Spleen (tissue), 11 donors: ENCODE results near the gene RMC1. TPM values are rescaled to one million over a fixed set of nuclear protein-coding genes. Genes with fewer than 3 reads are reported as not detected.

ENCODE experiments used
- DNase-seq: peaks from one replicate; pipeline ENCODE4 v3.0.0-alpha.2; 2020
- H3K27ac ChIP-seq, 8 donors: fragments of 200-600 bp; sonication (generic) in 7 of 8; 1 replicate in 4 of 8; 2 replicates in 4 of 8; pipeline versions ENCODE4 v1.5.0 to v1.8.0; 2016 to 2021; ENCODE audit warnings: inconsistent platforms in 4 of 8, mild to moderate bottlenecking in 4 of 8, moderate library complexity in 1 of 8
- H3K27me3 ChIP-seq, 7 donors: fragments of 200-600 bp; sonication (generic) in 6 of 7; replicated peaks in 1 of 7; 1 replicate in 4 of 7; 2 replicates in 3 of 7; pipeline versions ENCODE4 v1.5.0 to v1.8.0; 2016 to 2021; ENCODE audit warnings: inconsistent platforms in 3 of 7, mild to moderate bottlenecking in 1 of 7
- H3K36me3 ChIP-seq, 6 donors: fragments of 200-600 bp; sonication (generic) in 5 of 6; 1 replicate in 4 of 6; 2 replicates in 2 of 6; pipeline versions ENCODE4 v1.5.0 to v1.8.0; 2016 to 2021; ENCODE audit warnings: inconsistent platforms in 2 of 6
- H3K4me1 ChIP-seq, 6 donors: fragments of 200-600 bp; sonication (generic) in 5 of 6; 1 replicate in 3 of 6; 2 replicates in 3 of 6; pipeline versions ENCODE4 v1.5.0 to v1.8.0; 2016 to 2021; ENCODE audit warnings: inconsistent platforms in 3 of 6
- H3K4me3 ChIP-seq, 8 donors: fragments of 200-600 bp; sonication (generic) in 7 of 8; 1 replicate in 4 of 8; 2 replicates in 4 of 8; pipeline versions ENCODE4 v1.5.0 to v1.8.0; 2016 to 2021; ENCODE audit warnings: inconsistent platforms in 4 of 8, mild to moderate bottlenecking in 4 of 8, moderate library complexity in 2 of 8
- H3K9me3 ChIP-seq, 8 donors: fragments of 200-600 bp; sonication (generic) in 7 of 8; 1 replicate in 4 of 8; 2 replicates in 4 of 8; pipeline versions ENCODE4 v1.5.0 to v1.8.0; 2016 to 2021; ENCODE audit warnings: inconsistent platforms in 4 of 8
- POLR2A ChIP-seq, 3 donors: fragments of 450-650 bp; IDR thresholded peaks; one replicate each; pipeline ENCODE4 v1.5.1; 2017; ENCODE audit warnings: antibody characterized with exemption in 3 of 3, mild to moderate bottlenecking in 1 of 3
- POLR2AphosphoS5 ChIP-seq, 3 donors: sonication (generic); formaldehyde crosslinking; IDR thresholded peaks; one replicate each; pipeline ENCODE4 v1.5.1; 2017; ENCODE audit warnings: antibody characterized with exemption in 3 of 3
- WGBS, 5 donors: extraction: QIAGEN DNeasy Blood & Tissue Kit in 3 of 5; methylation state at CpG; one replicate each; pipeline versions ENCODE4 v1.1.5 to v1.1.7; 2013 to 2018; 5-methylcytosine and 5-hydroxymethylcytosine counted together
- intact Hi-C: fragments of 100-400 bp; cut with DNase I; formaldehyde crosslinking; loops from one replicate; pipeline ENCODE4 v1.15.0; 2023; ENCODE audit warnings: low total_unique reads
- polyA plus RNA-seq, 3 donors: library from polyadenylated mRNA; stranded (reverse); fragments of 200-250 nt; gene quantifications; one replicate each; pipeline ENCODE4 v1.2.1, GENCODE V29; 2013
- total RNA-seq, 7 donors: library from RNA; depleted of rRNA in 3 of 7; stranded (reverse); fragments of >200 nt in 3 of 7; fragmentation: NEBNext Ultra II Directional in 4 of 7; extraction: Animal tissue kit (Norgen Biotek cat#: 25700) in 4 of 7; gene quantifications; one replicate each; pipeline versions ENCODE4 v1.1.0 to v1.2.1, GENCODE V29; 2016 to 2021
- TF ChIP-seq, protein P1 (sequence below), 11 experiments: fragments of 200-600 bp in 7 of 11; fragments of 450-650 bp in 4 of 11; sonication (generic) in 4 of 11; IDR thresholded peaks in 8 of 11; conservative IDR thresholded peaks in 3 of 11; 1 replicate in 7 of 11; 2 replicates in 4 of 11; pipeline versions ENCODE4 v1.4.0 to v1.8.0; 2016 to 2021; ENCODE audit warnings: antibody characterized with exemption in 11 of 11, inconsistent platforms in 4 of 11, mild to moderate bottlenecking in 1 of 11
- donor health status: healthy with polysubstance abuse.
- donor health status: DM: no; HTN: no; CAD: no; lungs with moderate emphysema.
- donor health status: DM: no; HTN: no; CAD: no.
- donor health status: Bipolar disorder and iron deficiency.
- donor health status: healthy.
- donor health status: DM: no; HTN: no; CAD: no.
- donor health status: DM: yes; HTN: yes; CAD: no.

The RMC1 gene
- total and polyA plus RNA-seq, 10 donors: 29.5 to 74.7 (median 45.2) TPM

DNA sequence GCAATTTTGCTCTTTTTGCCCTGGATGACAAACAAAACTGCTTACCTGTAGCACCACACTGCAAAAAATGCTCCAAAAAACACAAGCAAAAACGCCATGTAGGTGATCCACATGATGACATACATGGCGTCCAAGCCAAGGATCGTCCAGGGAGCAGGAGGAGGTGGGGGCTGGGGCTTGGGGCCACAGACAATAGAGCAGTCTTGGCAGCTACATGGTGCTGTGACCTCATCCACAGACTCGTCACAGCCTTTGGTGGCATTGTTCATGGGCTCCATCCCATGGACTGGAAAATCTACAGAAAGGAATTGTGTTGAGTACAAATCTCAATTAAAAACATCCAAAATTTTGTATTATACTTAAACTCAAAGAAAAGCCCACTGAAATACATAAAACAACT, 56.9 kb downstream of the RMC1 start:
- Histone ChIP-seq H3K4me3 (no peak overlapping the region), H3K4me1 (peaks cover 0 to 12% (median 0%) of the 10 kb centered on the region in 6 donors), H3K9me3 (no peaks in the 10 kb centered on the region), H3K27ac (no peak overlapping the region), H3K36me3 (peaks cover 0 to 100% (median 72%) of the 10 kb centered on the region in 6 donors), H3K27me3 (no peaks in the 10 kb centered on the region)
- 90 to 97% (median 96%) methylated on average over 4 of the region's 4 CpGs for WGBS, 5 donors
- DNase-seq: no peak
- TF ChIP-seq, protein P1, sequence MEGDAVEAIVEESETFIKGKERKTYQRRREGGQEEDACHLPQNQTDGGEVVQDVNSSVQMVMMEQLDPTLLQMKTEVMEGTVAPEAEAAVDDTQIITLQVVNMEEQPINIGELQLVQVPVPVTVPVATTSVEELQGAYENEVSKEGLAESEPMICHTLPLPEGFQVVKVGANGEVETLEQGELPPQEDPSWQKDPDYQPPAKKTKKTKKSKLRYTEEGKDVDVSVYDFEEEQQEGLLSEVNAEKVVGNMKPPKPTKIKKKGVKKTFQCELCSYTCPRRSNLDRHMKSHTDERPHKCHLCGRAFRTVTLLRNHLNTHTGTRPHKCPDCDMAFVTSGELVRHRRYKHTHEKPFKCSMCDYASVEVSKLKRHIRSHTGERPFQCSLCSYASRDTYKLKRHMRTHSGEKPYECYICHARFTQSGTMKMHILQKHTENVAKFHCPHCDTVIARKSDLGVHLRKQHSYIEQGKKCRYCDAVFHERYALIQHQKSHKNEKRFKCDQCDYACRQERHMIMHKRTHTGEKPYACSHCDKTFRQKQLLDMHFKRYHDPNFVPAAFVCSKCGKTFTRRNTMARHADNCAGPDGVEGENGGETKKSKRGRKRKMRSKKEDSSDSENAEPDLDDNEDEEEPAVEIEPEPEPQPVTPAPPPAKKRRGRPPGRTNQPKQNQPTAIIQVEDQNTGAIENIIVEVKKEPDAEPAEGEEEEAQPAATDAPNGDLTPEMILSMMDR (IDR thresholded peaks at IDR 0.05 in 8 of 11, conservative IDR thresholded peaks at IDR 0.05 in 3 of 11): no peak
- TF ChIP-seq POLR2AphosphoS5 (IDR thresholded peaks at IDR 0.05) (no peak), POLR2A (IDR thresholded peaks at IDR 0.05) (no peak)
- intact Hi-C loops: no loop called here

DNA sequence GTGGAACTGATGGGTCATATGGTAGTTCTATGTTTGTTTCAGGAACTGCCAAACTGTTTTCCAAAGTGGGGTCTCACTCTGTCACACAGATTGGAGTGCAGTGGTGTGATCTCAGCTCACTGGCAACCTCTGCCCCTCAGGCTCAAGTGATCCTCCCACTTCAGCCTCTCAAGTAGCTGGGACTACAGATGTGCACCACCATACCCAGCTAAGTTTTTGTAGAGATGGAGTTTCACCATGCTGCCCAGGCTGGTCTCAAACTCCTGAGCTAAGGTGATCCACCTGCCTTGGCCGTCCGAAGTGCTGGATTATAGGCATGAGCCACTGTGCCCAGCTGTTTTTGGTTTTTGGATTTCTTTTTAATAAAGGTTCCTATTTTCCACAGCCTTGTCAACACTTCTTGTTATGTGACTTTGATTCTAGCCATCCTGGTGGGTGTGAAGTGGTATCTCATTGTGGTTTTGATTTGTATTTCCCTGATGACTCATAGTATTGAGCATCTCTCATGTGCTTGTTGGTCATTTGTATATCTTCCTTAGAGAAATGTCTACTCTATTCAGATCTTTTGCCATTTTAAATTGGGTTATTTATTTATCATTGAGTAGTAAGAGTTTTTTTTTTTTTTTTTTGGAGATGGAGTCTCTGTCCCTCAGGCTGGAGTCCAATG, 60.2 kb downstream of the RMC1 start:
- TF ChIP-seq POLR2A (IDR thresholded peaks at IDR 0.05): no peak
- TF ChIP-seq POLR2AphosphoS5 (IDR thresholded peaks at IDR 0.05): no peak
- TF ChIP-seq, protein P1 (IDR thresholded peaks at IDR 0.05 in 8 of 11, conservative IDR thresholded peaks at IDR 0.05 in 3 of 11): no peak

DNA sequence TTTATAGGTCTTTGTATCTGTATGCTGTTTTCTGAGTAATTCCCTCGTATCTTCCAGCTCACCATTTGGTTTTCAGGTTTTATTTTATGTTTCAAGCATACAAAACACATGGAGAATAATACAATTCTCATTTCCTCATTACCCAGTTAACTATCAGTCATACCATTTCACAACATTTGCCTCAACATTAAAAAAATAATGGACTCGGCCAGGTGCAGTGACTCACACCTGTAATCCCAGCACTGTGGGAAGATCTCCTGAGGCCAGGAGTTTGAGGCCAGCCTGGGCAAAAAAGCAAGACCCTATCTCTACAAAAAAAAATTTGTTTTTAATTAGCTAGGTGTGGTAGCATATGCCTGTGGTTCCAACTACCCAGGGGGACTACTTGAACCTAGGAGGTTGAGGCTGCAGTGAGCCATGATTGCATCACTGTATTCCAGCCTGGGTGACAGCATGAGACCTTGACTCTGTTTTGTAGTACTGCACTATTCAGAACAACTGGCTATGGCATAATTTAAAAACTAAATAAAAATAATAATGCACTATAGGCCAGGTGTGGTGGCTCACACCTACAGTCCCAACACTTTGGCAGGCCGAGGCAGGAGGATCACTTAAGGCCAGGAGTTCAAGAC, 62.7 kb downstream of the RMC1 start:
- TF ChIP-seq POLR2AphosphoS5 (IDR thresholded peaks at IDR 0.05) (no peak), POLR2A (IDR thresholded peaks at IDR 0.05) (no peak)
- TF ChIP-seq, protein P1 (IDR thresholded peaks at IDR 0.05 in 8 of 11, conservative IDR thresholded peaks at IDR 0.05 in 3 of 11): no peak
- H3K9me3 ChIP-seq: no peaks in the 10 kb centered on the region
- DNase-seq: no peak
- H3K27ac ChIP-seq: no peak overlapping the region
- intact Hi-C loops: no loop called here
- 66 to 94% (median 79%) methylated on average over 3 of the region's 3 CpGs for WGBS, 5 donors
- H3K27me3 ChIP-seq: no peaks in the 10 kb centered on the region
- no peak overlapping the region for H3K4me3 ChIP-seq
- peaks cover 0 to 100% (median 64%) of the 10 kb centered on the region in 6 donors for H3K36me3 ChIP-seq
- H3K4me1 ChIP-seq: peaks cover 0 to 28% (median 0%) of the 10 kb centered on the region in 6 donors

More for the DNA sequence above, 60.2 kb downstream of the RMC1 start:
- Histone ChIP-seq H3K27ac (peak overlapping the region in 1 of 8 donors; percentile 46), H3K27me3 (no peaks in the 10 kb centered on the region), H3K9me3 (no peaks in the 10 kb centered on the region), H3K4me3 (no peak overlapping the region), H3K4me1 (peaks cover 0 to 12% (median 0%) of the 10 kb centered on the region in 6 donors), H3K36me3 (peaks cover 0 to 100% (median 67%) of the 10 kb centered on the region in 6 donors)
- intact Hi-C loops: no loop called here
- 81 to 97% (median 94%) methylated on average over 2 of the region's 2 CpGs for WGBS, 5 donors
- DNase-seq: no peak

DNA sequence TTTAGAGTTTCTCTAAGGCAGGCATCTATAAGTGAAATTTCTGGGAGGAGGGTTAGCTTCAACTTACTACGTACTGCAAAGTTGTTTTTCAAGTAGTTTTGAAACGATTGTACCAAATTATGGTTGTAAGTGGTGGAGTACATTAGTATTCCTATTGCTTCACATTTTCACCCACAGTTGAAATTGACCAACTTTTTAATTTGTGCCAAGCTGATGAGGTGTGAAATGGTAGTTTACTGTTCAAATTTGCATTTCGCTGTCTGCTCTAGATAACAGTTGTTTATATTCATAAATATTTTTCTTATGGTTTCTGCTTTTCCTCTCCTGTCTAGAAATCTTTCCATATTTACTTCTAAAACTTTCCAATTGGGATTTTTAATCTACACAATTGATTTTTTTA, 64.4 kb downstream of the RMC1 start:
- no peak overlapping the region for H3K27ac ChIP-seq

More for the DNA sequence above, 64.4 kb downstream of the RMC1 start:
- TF ChIP-seq POLR2AphosphoS5 (IDR thresholded peaks at IDR 0.05): no peak
- no peak for TF ChIP-seq POLR2A (IDR thresholded peaks at IDR 0.05)
- TF ChIP-seq, protein P1 (IDR thresholded peaks at IDR 0.05 in 8 of 11, conservative IDR thresholded peaks at IDR 0.05 in 3 of 11): no peak
- 73 to 95% (median 86%) methylated on average over 3 of the region's 3 CpGs for WGBS, 5 donors
- DNase-seq: no peak
- Histone ChIP-seq H3K27me3 (no peaks in the 10 kb centered on the region), H3K36me3 (peaks cover 0 to 100% (median 60%) of the 10 kb centered on the region in 6 donors), H3K4me3 (no peak overlapping the region), H3K4me1 (peaks cover 0 to 44% (median 5%) of the 10 kb centered on the region in 6 donors), H3K9me3 (no peaks in the 10 kb centered on the region)
- intact Hi-C loops: no loop called here
